T-helper 1 cell treated with Interleukin-12 subunit alpha and Interleukin-12 subunit beta and Interleukin-4 antibody, amounts not matched to agents 30 ng/mL and 1 ng/mL, for 36 hours (primary cell): ENCODE data around the gene DNAJC11. TPM values are rescaled to one million over a fixed set of nuclear protein-coding genes. Genes with fewer than 3 reads are reported as not detected.

ENCODE experiments used
- intact Hi-C: fragments of 100-400 bp; cut with micrococcal nuclease; formaldehyde crosslinking; loops from one replicate; pipeline ENCODE4 v1.15.1; 2024
- total RNA-seq: library from RNA; stranded (reverse); gene quantifications from 2 replicates; pipeline ENCODE4 v1.2.3, GENCODE V29; 2022

Gene DNAJC11
- total RNA-seq, 1 donor from 2014 or later: 51.6 TPM

DNA sequence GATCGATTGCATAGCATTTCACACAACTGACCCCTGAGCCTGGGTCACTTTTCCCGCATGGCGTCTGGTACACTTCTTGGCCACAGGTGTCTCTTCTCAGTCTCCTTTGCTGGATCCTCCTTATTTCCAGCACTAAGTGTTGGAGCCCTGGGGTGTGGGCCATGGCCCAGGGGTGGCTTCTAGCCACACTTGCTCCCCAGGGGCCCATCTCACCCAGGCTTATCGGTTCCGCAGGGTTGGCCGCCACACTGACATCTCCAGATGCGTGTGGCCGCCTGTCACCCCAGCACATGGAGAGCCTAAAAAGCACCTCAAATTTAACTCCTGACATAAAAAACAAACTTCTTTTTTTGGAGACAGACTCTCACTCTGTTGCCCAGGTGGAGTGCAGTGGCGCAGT, 74.6 kb downstream of the DNAJC11 start:
- intact Hi-C loops: loop anchor here (5.0 kb wide), 1 partner anchor 75 kb away; the partner anchor contains the start of gene DNAJC11

DNA sequence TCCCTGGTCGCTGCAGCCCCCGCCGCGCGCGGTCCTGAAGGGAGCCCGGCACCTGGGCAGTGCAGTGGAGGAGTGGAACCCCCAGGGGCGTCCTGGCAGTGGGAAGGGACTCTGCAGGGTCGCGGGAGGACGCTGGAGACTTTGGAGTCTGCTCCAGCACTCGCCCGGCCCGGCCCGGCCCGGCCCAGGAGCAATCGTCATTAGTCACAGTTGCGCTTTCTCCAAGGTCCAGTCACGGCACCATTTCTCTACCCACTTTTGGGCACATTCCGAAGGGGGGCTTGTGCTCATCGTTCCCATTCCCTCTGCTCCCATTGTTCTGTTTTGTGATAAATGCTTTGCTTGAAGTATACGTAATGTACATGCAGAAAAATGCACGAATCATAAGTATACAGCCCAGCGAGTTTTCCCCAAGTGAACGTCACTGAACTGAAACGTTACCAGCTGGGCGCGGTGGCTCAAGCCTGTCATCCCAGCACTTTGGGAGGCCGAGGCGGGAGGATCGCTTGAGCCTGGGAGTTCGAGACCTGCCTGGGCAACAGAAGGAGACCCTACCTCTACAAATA, 75.9 kb downstream of the DNAJC11 start:
- intact Hi-C loops: loop anchor here (1.0 to 5.0 kb wide), 5 partner anchors 12 to 77 kb away; partner anchors contain the start of genes DNAJC11, NOL9, PHF13 and ZBTB48

DNA sequence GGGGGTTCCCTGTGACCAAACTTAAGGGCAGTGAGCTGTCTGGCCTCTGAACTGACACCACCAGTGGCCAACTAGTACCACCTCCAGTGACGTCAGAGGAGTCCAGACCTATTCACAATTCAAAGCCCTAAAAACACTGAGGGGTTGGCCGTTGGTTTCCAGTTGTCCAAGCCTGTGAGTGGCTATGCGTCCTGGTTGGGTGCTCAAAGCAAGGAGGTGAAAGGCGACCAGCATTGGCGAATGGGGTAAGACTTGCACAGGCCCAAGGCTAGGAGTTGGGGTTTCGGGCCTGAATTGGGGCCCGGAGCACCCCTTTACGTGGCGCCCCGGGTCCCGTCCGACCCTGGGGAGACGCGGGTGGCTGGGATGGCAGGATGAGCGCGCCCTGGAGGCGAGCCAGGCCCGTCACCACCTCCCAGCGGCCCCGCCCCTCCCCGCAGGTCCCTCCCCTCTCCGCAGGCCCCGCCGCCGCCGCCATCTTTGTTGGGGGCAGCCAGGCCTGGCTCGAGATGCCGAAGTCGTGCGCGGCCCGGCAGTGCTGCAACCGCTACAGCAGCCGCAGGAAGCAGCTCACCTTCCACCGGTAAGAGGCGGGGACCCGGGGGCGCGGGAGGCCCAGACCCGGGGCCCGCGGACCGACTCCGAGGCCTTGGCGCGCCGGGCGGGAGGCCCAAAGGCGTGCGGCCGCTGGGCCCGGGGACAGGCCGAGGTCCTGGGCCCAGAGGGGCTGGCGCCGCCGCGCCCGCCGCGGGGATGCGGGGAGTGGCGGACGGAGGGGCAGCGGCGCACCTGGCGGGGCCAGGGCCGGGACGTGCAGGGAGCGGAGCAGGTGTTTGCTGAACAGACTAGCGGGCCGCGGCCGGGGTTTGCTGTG, 76.7 kb downstream of the DNAJC11 start, which contains the start of gene THAP3:
TSS of gene THAP3 (plus strand) at position 159 of the 874 bp plus-strand sequence. CDS start at position 510, 351 bp downstream.
- intact Hi-C loops: loop anchor here (1.0 to 5.0 kb wide), 5 partner anchors 12 to 77 kb away; partner anchors contain the start of genes DNAJC11, NOL9, PHF13 and ZBTB48

DNA sequence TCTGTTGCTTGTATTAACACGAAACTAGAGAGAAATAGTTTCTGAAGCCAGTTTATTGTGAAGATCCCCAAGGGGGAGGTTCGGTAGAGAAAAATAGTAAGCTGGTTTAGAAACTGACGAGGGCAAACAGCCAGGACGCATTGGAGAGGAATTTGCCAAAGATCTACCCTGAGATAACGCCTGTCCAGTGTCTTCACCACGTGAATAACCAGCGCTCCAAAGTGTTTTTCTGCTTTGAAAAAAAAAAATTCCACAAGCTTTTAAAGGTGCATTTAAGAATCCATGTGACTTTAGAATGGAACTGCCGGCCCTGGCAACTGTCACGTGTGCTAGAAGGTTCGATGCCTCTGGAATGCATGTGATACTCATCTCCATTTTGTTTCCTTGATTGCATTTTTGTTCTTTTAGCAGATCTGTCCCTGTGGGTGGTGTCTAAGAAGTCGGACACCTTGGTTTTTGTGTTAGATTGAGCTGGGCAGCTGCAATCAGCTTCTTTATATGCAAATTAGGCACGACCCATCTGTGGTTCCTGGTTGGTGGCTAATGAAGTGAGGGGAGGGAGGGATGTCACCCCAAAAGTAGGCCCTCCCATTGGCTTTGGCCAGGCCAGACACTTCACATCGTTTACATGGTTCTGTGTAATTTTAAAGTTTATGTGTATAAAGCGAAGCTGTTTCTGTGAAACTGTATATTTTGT, 78.2 kb downstream of the DNAJC11 start:
- intact Hi-C loops: no loop called here

DNA sequence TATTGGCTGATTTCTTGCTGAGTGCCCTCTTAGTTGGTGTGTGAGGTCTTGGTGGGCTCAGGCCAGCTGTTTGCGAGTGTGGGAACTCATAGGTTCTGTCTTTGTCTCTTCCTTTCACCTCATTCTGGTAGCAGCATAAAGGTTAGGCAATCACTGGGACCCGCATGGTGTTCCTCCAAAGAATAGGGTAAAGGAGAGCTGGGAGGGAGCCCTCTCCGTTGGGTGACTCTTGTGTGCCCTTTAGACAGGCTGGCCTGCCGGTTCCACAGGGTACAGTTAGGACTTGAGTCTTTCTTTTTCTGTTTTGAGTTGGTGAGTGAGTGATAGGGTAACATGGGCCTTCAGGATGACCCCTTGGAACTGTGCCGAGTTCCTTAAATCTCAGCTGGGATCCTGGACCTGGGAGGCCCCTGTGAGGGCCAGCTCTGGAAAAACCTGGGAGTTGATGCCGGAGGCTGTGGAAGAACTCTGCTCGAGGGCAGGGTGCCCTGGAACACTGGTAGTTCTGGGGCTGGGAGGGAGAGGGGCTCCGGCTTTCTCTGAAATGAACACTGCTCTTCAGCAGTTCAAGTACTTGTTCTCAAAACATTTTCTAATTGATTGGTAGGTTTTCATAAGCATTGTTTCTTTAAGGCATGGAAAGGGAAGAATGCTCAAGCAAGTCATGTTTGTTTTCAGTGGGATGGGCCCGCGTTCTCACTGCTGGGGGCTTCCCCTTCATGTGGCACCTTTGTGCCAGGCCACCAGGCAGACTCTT, 79.0 kb downstream of the DNAJC11 start:
- intact Hi-C loops: no loop called here

DNA sequence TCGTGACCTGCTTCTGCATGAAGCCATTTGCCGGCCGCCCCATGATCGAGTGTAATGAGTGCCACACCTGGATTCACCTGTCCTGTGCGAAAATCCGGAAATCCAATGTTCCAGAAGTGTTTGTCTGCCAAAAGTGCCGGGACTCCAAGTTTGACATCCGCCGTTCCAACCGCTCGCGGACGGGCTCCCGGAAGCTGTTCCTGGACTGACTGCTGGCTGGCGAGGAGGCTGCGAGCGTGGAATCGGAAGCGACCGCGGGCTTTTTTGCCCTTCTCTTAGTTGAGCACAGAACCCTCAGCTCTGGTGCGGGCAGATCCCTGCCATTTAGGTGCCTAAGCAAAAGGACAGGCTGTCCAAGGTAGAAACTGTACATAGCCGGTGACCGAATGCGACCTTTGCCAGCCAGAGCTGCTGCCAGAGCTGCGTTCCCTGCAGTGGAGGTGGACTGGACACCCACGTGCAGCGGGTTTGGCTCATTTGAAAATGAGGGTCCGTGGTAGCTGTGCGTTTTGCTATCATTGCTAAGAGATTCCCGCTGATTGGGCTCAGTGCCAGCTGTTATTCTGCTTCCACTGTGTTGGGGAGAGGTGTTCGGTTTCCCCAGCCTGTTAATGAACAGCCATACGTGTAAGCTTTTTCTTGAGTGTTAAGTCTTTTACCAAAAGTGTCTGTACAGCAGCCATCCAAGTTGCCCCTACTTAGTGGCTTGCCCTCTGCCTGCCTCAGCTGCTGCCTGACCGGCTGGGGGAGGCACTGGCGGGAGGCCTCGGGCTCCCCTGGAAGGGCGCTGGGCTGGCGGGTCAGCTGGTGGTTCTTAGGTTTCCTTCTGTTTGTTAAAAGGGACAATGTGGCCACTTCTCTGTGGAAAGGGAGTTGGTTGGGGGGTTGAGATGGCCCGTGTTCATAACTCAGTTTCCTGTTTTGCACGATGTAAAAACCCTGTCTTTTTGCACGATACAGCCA, 79.9 kb downstream of the DNAJC11 start:
- intact Hi-C loops: no loop called here

DNA sequence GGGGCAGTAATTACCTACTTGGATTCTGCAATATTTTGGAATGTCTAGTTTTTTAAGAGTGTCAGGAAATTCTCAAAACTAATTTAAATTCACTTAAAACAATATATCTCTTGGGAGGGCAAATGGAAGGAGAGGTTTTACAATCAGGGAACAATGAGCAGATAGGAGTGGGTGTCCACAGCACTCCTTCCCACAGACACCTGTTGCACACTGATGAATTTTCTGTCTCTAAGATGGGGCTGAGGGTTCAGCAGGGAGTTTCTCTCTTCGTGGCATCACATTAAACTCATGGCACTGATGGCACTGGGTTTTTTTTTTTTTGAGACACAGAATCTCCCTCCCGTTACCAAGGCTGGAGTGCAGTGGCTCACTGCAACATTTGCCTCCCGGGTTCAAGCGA, 82.6 kb downstream of the DNAJC11 start:
- intact Hi-C loops: no loop called here

DNA sequence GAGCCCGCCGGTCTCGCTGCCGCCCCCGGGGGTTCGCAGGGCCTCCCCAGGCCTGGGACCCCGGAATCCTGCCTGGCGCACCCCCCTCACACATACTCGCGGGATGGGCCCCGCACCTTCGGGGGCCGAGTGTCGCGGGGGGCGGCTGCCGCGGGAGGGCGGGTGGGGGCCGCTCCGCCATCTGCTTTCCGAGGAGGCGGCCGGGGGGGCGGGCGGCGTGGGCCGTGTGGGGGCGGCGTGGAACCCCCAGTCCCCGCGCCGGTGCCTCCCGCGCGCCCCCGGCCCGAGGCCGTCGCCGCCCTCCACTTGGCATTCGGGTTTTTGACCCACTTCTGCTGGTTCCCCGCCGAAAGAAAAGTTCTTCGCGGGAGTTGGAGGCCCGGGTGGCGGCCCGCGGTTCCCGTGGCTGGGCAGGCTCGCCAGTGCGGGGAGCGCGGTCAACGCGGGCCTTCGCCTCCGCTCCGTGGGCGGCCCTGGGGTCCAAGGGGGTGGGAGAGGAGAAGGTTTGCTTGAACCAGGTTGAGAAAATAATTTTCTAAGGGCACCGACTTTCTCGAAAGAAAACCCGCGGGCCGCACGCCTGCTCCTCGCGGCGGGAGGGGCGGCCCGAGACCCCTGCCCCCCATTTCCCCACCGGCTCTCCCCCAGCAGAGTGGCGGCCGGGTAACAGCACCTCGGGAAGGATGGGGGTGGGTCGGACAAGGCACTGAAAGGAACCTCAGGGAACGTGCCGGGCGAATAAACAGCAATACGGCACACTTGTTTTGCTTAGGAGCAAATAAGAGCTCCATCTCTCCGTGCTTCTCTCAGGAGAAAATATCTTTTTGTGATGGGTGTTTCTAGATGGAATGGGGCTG, 86.5 kb downstream of the DNAJC11 start:
- intact Hi-C loops: loop anchor here (5.0 kb wide), 1 partner anchor 1157 kb away; the partner anchor contains the start of gene VAMP3

DNA sequence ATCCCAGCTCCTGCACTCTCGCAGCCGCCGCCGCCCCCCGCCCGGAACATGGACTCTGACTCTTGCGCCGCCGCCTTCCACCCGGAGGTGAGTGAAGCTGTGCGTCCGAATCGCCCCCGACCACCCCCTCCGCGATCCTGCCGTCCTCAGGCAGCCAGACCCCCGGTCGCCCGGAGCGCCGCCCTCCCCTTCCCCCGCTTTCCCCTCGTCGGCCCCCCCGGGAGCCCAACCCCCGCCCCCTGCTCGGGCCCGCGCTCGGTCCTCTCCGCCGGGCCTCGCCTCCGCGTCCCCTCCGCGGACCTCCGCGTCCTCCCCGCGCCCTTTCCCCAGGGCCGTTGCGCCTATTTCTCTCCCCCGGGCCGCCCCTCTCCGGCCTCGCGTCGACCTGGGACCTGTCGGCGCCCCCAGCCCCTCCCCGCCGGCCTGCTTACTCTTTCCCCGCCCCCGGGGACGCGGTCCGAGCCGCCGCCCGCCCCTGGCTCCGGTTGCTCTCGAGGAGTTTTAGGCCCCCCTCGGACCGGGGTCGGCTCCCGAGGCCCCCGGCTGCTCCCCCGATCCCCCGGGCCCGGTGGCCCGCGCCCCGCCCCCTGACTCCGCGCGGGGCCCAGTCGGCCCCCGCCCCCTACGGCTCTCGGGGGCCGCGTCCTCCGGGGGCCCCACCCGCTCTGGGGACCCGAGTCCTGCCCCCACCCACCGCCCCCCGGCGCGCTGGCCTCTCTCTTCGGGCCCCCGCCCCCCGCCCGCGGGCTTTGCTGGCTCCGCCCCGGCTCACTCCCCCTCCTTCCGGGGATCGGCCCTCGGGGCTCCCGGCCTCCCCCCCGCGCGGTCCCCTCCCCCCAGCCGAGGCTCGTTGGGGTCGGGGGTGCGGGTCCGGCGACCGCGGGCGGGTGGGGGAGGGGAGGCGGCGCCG, 87.3 kb downstream of the DNAJC11 start:
- intact Hi-C loops: loop anchor here (5.0 kb wide), 1 partner anchor 1158 kb away; the partner anchor contains the start of gene VAMP3

DNA sequence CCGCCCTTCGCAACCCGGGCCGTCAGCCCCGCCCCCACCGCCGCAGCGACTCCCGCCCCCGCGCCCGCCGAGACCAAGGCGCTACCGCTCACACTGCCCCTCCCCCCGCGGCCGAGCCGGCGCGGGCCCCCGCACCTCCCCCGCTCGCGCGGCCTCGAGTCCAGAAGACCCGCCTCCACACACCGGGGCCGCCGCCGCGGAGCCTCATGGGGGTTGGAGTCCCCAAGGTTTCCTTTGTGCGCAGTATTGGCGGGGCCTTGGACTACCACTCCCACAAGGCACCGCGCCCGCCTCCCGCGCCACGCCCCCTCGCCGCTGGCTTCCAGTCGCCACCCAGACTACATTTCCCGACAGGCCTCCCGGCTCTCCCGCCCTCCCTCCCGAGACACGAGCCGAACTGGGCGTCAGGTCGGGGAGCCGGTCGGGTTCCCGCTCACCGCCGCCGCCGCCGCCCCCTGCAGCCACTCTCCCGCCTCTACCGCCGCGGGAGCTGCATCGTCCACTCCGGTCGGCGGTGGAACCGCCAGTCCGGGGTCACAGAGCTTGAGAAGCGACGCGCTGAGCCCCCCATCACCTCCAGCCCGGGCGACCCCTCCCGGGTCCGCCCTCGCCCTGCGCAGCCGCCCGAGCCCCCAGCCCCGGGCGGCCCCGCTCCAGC, 88.1 kb downstream of the DNAJC11 start, which contains the start of gene PHF13:
TSS of gene PHF13 (plus strand) at position 371 of the 658 bp plus-strand sequence. CDS start 336 bp downstream, outside the sequence.
- intact Hi-C loops: loop anchor here (1.0 to 5.0 kb wide), 8 partner anchors 10 to 1159 kb away; partner anchors contain the start of genes NOL9, RPL22, VAMP3 and ZBTB48

DNA sequence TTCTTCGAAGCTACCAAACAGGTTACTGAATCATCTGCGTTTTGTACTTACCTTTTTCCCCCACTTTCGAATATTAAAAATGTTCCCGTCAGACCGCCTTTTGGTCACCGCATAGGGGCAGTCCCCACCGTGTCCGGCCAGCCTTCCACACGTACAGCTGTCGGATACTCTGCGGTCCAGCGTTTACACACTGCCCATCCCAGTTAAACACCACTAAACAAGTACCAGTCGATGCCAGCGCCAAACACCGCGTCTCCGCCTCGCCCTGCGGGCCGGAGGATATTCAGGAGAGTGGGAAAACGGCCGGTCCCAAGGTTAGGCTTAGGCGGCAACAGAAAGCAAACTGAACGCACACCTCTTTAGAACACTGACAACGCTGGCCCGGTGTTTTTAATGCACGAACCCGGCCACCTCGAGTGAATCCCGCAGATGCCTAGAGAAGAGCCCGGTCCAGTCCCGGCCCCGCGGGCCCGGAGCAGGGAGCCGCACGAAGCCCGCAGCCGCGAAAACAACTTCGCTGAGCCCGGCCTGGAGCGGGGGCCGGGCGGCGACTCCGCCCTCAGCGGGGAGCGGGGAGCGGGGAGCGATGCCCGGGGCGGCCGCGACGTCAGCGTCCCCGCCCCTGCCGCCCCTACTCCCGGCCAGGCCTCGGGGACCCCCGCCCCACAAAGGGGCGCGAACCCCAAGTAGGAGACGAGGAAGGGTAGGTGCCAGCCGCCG, 88.8 kb downstream of the DNAJC11 start:
- intact Hi-C loops: loop anchor here (1.0 to 5.0 kb wide), 8 partner anchors 10 to 1160 kb away; partner anchors contain the start of genes NOL9, RPL22, VAMP3 and ZBTB48

DNA sequence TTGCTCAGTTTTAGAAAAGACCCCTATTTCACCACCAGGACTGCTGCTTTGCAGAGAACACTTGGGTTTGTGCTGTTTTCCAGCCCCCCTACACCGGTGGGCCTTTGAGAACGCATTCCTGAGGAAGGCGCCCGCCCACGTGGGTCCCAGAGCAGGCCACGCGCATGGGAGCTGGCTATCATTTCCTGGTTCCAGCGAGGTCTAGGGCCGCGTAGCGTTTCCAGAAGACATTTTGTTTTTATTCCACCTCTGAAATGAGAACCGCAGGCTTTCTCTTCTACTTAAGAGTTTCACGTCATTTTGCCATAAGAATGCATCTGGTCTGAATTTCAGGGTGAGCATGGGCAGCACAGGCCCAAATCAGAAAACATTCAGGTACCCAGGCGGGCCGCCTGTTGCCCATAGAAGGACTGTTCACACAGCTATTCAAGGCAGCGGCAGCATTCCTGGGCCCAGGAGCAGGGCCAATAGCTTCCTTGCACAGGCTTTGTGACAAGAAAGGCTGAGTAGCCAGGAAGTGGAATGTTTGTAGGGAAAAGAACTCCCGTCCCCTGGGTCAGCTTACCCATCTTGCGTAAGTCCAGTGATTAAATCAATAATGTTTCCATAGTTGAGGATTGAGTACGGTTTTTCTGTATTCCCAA, 97.6 kb downstream of the DNAJC11 start:
- intact Hi-C loops: loop anchor here (1.0 to 10.0 kb wide), 7 partner anchors 9 to 1361 kb away; partner anchors contain the start of genes ICMT, NPHP4, PARK7 and PHF13

DNA sequence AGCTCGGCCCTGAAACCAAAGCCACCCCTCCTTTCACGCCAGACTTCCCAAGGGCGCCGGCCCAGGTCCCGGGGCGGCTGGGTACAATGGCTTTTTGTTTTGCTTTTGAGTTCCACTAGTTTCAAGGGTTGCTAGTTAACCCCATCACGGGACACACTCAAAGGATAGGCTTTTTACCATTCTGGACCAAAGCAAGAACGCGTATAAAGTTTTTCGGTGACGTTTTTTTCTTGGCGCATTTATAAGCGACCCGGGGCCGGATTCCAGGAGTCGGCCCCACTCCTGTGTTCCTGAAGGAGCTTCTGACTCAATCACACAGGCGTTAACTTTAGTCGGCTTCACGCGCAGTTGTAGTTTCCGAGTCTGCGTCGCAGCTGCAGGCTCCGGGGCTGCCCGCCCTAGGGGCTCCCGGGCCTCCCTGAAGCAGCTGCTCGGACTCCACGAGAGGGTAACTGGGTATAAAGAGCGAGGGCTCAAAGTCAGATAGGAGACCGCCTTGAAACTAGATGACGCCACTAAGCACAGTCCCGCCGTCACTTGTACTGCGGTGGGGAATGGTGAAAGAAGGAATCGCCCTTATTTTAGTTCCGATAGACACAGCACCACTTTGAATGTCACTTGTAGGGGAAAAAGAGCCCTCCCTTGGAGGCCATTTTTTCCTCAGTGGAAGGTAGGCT, 98.2 kb downstream of the DNAJC11 start:
- intact Hi-C loops: loop anchor here (1.0 to 10.0 kb wide), 7 partner anchors 10 to 1361 kb away; partner anchors contain the start of genes ICMT, NPHP4, PARK7 and PHF13

DNA sequence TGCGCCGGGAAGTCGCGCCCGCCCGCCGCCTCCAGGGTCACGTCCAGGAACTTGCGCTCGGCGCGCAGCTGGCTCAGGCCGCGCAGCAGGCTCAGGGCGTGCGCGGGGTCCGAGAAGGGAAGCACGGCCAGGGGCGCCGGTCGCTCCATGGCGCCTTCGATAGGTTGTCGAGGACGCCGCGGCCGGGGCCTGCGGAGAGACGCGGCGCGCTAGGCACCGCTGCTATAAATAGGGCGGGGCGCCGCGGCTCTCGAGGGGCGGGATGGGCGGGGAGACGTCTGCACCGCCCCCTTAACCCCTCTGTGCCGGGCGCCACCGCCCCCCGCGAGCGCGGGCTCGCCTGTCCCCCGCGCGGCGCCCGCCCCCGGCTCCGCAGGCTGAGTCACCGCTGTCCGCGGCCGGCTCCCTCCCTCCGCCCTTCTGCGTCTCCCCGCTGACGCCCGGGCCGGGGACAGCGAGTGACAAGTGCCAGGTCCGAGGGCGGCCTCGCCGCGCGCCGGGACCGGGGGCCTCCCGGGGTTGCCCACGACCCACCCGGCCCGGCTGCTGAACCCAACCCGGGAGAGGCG, 98.9 kb downstream of the DNAJC11 start, which contains the start of gene KLHL21:
TSS of gene KLHL21 (minus strand) at position 201 of the 569 bp plus-strand sequence. CDS start at position 149, 52 bp downstream.
- intact Hi-C loops: loop anchor here (1.0 to 10.0 kb wide), 9 partner anchors 11 to 1362 kb away; partner anchors contain the start of genes CAMTA1, ICMT, NPHP4 and PARK7
